Measurements from ENCODE around the gene STIM2.
"Not testable (repeated sequence)": the region's sequence is repeated elsewhere in the genome, so short reads cannot be mapped to it uniquely, and the experiment has no call there.

Gene STIM2

GRCh38 chr4:26887809-26888208 lies 27.2 kb downstream of the STIM2 start:
- Mint-ChIP-seq H3K9me3 (no peaks in the 10 kb centered on the region), H3K27me3 (no peaks in the 10 kb centered on the region), H3K4me3 (no peak overlapping the region), H3K4me1 (peaks cover 46% of the 10 kb centered on the region), H3K27ac (no peak overlapping the region), H3K36me3 (peaks cover 14% of the 10 kb centered on the region)
- no peak for ATAC-seq (ENCODE audit: low read depth)
- DNase-seq (ENCODE audit: low spot score in 2 of 2), result no peak

DNA sequence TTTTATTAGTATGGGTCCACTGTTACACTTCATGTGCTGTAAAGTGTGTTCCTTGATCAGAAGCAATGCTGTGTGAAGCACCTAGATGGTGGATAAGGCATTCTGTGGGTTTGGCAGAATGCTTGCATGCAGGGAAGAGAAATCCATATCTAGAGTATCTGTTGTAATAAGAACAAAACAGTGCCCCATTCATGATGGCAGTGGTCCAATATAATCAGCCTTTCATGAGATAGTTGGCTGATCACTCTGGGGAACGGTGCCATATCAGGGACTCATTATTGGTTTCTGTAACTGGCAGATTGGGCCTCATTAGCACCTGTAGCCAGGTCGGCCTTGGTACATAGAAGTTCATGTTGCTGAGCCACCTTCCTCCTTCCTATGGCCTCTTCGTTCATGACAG lies 28.7 kb downstream of the STIM2 start:
- DNase-seq (ENCODE audit: low spot score in 2 of 2), result no peak
- ATAC-seq (ENCODE audit: low read depth), result no peak
- Mint-ChIP-seq H3K27me3 (no peaks in the 10 kb centered on the region), H3K9me3 (no peaks in the 10 kb centered on the region), H3K4me1 (peaks cover 48% of the 10 kb centered on the region), H3K4me3 (no peak overlapping the region), H3K36me3 (peaks cover 15% of the 10 kb centered on the region), H3K27ac (peak overlapping the region; percentile 46)

- peaks cover 46% of the 10 kb centered on the region for H3K4me1 Mint-ChIP-seq
- no peak overlapping the region for H3K4me3 Mint-ChIP-seq
- H3K9me3 Mint-ChIP-seq, result no peaks in the 10 kb centered on the region
- H3K27me3 Mint-ChIP-seq, result no peaks in the 10 kb centered on the region
- peaks cover 16% of the 10 kb centered on the region for H3K36me3 Mint-ChIP-seq
- ATAC-seq (ENCODE audit: low read depth) (no peak), DNase-seq (ENCODE audit: low spot score in 2 of 2) (no peak)
- no peak overlapping the region for H3K27ac Mint-ChIP-seq
Measured at GRCh38 chr4:26891054-26891453, 30.4 kb downstream of the STIM2 start.

GRCh38 chr4:26891867-26892266 lies 31.2 kb downstream of the STIM2 start:
- Mint-ChIP-seq H3K27ac (peak overlapping the region; percentile 58), H3K27me3 (no peaks in the 10 kb centered on the region), H3K36me3 (peaks cover 19% of the 10 kb centered on the region), H3K4me3 (no peak overlapping the region), H3K4me1 (peaks cover 45% of the 10 kb centered on the region), H3K9me3 (no peaks in the 10 kb centered on the region)
- no peak for ATAC-seq (ENCODE audit: low read depth)
- DNase-seq (ENCODE audit: low spot score in 2 of 2), result no peak

- DNase-seq (ENCODE audit: low spot score in 2 of 2), result no peak
- Mint-ChIP-seq H3K4me1 (peaks cover 44% of the 10 kb centered on the region), H3K9me3 (no peaks in the 10 kb centered on the region), H3K27ac (peak overlapping the region; percentile 58), H3K27me3 (no peaks in the 10 kb centered on the region), H3K4me3 (no peak overlapping the region), H3K36me3 (peaks cover 19% of the 10 kb centered on the region)
- peak; percentile 17 for ATAC-seq (ENCODE audit: low read depth)
Measured at GRCh38 chr4:26892480-26893150, 32.0 kb downstream of the STIM2 start.

GRCh38 chr4:26893491-26893890 lies 32.9 kb downstream of the STIM2 start:
- Mint-ChIP-seq H3K27me3 (no peaks in the 10 kb centered on the region), H3K4me1 (peaks cover 50% of the 10 kb centered on the region), H3K36me3 (peaks cover 19% of the 10 kb centered on the region), H3K4me3 (no peak overlapping the region), H3K27ac (no peak overlapping the region), H3K9me3 (no peaks in the 10 kb centered on the region)
- no peak for ATAC-seq (ENCODE audit: low read depth)
- no peak for DNase-seq (ENCODE audit: low spot score in 2 of 2)

- not testable (repeated sequence) for H3K27me3 Mint-ChIP-seq; H3K27ac Mint-ChIP-seq; DNase-seq (ENCODE audit: low spot score in 2 of 2); H3K4me3 Mint-ChIP-seq; ATAC-seq (ENCODE audit: low read depth); H3K9me3 Mint-ChIP-seq
- Mint-ChIP-seq H3K36me3 (peaks cover 19% of the 10 kb centered on the region), H3K4me1 (peaks cover 49% of the 10 kb centered on the region)
Measured at GRCh38 chr4:26894881-26895280, 34.2 kb downstream of the STIM2 start.

DNA sequence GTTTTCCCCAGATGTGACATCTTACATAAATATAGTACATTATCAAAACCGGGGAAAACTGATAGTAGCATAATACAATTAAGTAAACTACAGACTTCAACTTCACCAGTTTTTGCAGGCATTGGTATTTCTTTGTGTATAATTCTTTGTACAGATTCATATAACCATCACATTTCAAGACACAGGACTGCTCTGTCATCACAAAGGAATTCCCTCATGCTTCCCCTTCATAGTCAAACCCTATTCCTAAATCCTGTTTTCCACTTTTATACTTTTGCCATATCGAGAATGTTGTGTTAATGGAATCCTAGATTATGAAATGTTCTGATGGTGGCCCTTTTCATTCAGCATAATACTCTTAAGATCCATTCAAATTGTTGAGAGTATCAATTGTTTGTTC lies 36.0 kb downstream of the STIM2 start:
- H3K27ac Mint-ChIP-seq, result peak overlapping the region; percentile 50
- no peaks in the 10 kb centered on the region for H3K27me3 Mint-ChIP-seq
- H3K4me3 Mint-ChIP-seq, result no peak overlapping the region
- no peak for DNase-seq (ENCODE audit: low spot score in 2 of 2)
- H3K36me3 Mint-ChIP-seq, result peaks cover 13% of the 10 kb centered on the region
- no peaks in the 10 kb centered on the region for H3K9me3 Mint-ChIP-seq
- H3K4me1 Mint-ChIP-seq, result peaks cover 51% of the 10 kb centered on the region
- no peak for ATAC-seq (ENCODE audit: low read depth)

- no peaks in the 10 kb centered on the region for H3K27me3 Mint-ChIP-seq
- H3K4me1 Mint-ChIP-seq, result peaks cover 45% of the 10 kb centered on the region
- H3K4me3 Mint-ChIP-seq, result no peak overlapping the region
- H3K36me3 Mint-ChIP-seq, result peaks cover 6% of the 10 kb centered on the region
- ATAC-seq (ENCODE audit: low read depth), result no peak
- peak overlapping the region; percentile 52 for H3K27ac Mint-ChIP-seq
- no peak for DNase-seq (ENCODE audit: low spot score in 2 of 2)
- H3K9me3 Mint-ChIP-seq, result no peaks in the 10 kb centered on the region
Measured at GRCh38 chr4:26899991-26900390, 39.4 kb downstream of the STIM2 start.

GRCh38 chr4:26900765-26901164 lies 40.1 kb downstream of the STIM2 start:
- Mint-ChIP-seq H3K27me3 (no peaks in the 10 kb centered on the region), H3K4me3 (no peak overlapping the region), H3K4me1 (peaks cover 49% of the 10 kb centered on the region), H3K36me3 (peaks cover 6% of the 10 kb centered on the region), H3K27ac (peak overlapping the region; percentile 46), H3K9me3 (no peaks in the 10 kb centered on the region)
- no peak for ATAC-seq (ENCODE audit: low read depth)
- DNase-seq (ENCODE audit: low spot score in 2 of 2), result no peak

GRCh38 chr4:26905172-26905571 lies 44.5 kb downstream of the STIM2 start:
- ATAC-seq (ENCODE audit: low read depth) (no peak), DNase-seq (ENCODE audit: low spot score in 2 of 2) (no peak)
- peak overlapping the region; percentile 12 for H3K27ac Mint-ChIP-seq

GRCh38 chr4:26907731-26908599 lies 47.3 kb downstream of the STIM2 start:
- ATAC-seq (ENCODE audit: low read depth) (peak; percentile 31), DNase-seq (ENCODE audit: low spot score in 2 of 2) (no peak)
- Mint-ChIP-seq H3K27me3 (no peaks in the 10 kb centered on the region), H3K4me3 (no peak overlapping the region), H3K9me3 (no peaks in the 10 kb centered on the region), H3K4me1 (peaks cover 38% of the 10 kb centered on the region), H3K27ac (peak overlapping the region; percentile 40), H3K36me3 (no peaks in the 10 kb centered on the region)

More at GRCh38 chr4:26905172-26905571, 44.5 kb downstream of the STIM2 start:
- no peaks in the 10 kb centered on the region for H3K27me3 Mint-ChIP-seq
- H3K4me3 Mint-ChIP-seq, result no peak overlapping the region
- H3K36me3 Mint-ChIP-seq, result peaks cover 3% of the 10 kb centered on the region
- peaks cover 36% of the 10 kb centered on the region for H3K4me1 Mint-ChIP-seq
- no peaks in the 10 kb centered on the region for H3K9me3 Mint-ChIP-seq

DNA sequence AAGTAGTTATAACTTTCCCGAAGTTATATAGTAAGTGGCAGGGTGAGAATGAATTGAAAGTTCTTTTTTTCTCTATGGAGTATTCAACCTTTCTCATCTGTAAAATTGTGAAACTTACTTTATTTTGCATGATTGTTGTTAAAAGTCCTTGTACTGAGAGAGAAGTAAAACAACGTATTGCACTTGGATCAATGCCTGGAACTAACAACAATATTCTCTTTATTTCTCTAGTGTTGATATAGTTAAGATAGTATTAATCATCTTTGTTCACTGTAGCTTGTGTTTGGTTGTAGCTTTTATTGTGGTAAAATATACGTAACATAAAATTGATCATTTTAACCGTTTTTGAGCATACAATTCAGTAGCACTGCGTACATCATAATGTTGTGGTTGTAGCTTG lies 48.7 kb downstream of the STIM2 start:
- ATAC-seq (ENCODE audit: low read depth) (no peak), DNase-seq (ENCODE audit: low spot score in 2 of 2) (no peak)
- Mint-ChIP-seq H3K4me3 (no peak overlapping the region), H3K9me3 (no peaks in the 10 kb centered on the region), H3K36me3 (no peaks in the 10 kb centered on the region), H3K4me1 (peaks cover 41% of the 10 kb centered on the region), H3K27ac (no peak overlapping the region), H3K27me3 (no peaks in the 10 kb centered on the region)

GRCh38 chr4:26911254-26911653 lies 50.6 kb downstream of the STIM2 start:
- no peak overlapping the region for H3K4me3 Mint-ChIP-seq
- ATAC-seq (ENCODE audit: low read depth) (no peak), DNase-seq (ENCODE audit: low spot score in 2 of 2) (no peak)
- no peak overlapping the region for H3K27ac Mint-ChIP-seq
- no peaks in the 10 kb centered on the region for H3K36me3 Mint-ChIP-seq
- peaks cover 42% of the 10 kb centered on the region for H3K4me1 Mint-ChIP-seq
- H3K27me3 Mint-ChIP-seq, result no peaks in the 10 kb centered on the region
- no peaks in the 10 kb centered on the region for H3K9me3 Mint-ChIP-seq

Measured in memory B cell (primary cell).